SK-N-MC (cell line): ENCODE measurements around the gene MON1B.

Experiments
- FOXP2 ChIP-seq: optimal IDR thresholded peaks from 2 replicates; pipeline ENCODE3; 2011; ENCODE audit warnings: mild to moderate bottlenecking, moderate library complexity; ENCODE audit not compliant: insufficient read depth; ENCODE audit errors: extremely low read length, control extremely low read depth
- POLR2AphosphoS5 ChIP-seq: IDR thresholded peaks from 2 replicates; pipeline ENCODE4 v1.6.1; 2012; ENCODE audit warnings: mild to moderate bottlenecking, low read depth, low read length, borderline replicate concordance

- TF ChIP-seq FOXP2 (no peak), POLR2AphosphoS5 (no peak)
These were observed 4.4 kb downstream of the MON1B start for GRCh38 chr16:77195411-77195810.
